ENCODE data around the gene ATP6AP2.
A peak's percentile ranks its signal among the peaks of the same experiment; 100 is the strongest.

ATP6AP2 gene

GRCh38 chrX:40644821-40645358, 64.1 kb downstream of the ATP6AP2 start:
- H3K27me3 ChIP-seq: no peaks in the 10 kb centered on the region
- peaks cover 2% of the 10 kb centered on the region for H3K36me3 ChIP-seq
- peaks cover 17 to 54% of the 10 kb centered on the region in 2 experiments for H3K4me1 ChIP-seq (ENCODE audit: control insufficient read depth in 1 of 2, insufficient read depth in 1 of 2, low read depth in 1 of 2, low read length in 1 of 2)
- H3K4me3 ChIP-seq (ENCODE audit: low read depth in 1 of 2, low read length in 1 of 2): peak overlapping the region; percentile 62 to 89
- peak overlapping the region; percentile 96 for H3K27ac ChIP-seq
- no peak for TF ChIP-seq CTCF (IDR thresholded peaks at IDR 0.05)
- no peaks in the 10 kb centered on the region for H3K9me3 ChIP-seq

DNA sequence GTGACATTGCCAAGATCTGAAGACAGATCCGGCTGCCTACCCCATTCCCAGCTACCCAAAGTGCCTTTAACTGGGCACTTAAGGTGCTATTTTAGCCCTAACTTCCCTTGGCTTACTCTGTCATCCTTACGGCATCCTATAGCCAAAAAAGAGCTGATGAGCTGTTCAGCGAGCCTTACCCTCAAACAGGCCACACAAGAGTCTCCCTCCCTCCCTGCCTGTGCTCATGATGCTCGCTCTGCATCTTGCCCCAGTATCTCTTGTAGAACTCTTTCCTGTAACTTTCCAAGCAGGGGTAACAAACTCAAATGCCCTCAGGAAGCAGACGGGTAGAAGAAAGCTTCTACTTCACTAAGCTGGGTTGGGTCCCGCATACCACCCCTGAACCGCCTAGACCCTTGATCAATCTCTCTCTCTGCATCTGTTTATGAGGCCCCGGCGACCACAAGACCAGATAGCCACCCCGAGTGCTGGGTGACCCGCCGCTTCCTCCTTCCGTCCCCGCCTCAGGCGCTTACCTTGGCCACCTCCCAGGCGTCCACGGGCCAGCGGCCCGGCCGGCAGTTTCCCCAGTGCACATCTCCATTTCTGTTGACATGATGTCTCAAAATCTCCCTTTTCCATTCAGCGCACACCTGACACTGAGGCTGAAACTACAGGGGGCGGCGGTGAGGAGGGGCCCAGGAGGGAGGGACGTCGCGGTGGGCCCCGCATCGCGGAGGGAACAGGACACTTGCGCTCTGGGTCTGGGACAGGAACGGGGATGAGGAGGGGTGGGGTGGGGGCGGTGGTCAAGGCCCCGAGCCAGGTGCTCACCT, 65.9 kb downstream of the ATP6AP2 start:
- no peak for TF ChIP-seq CTCF (IDR thresholded peaks at IDR 0.05)
- H3K27me3 ChIP-seq: no peaks in the 10 kb centered on the region
- peak overlapping the region; percentile 93 for H3K27ac ChIP-seq
- H3K9me3 ChIP-seq: no peaks in the 10 kb centered on the region
- H3K4me3 ChIP-seq (ENCODE audit: low read depth in 1 of 2, low read length in 1 of 2): peak overlapping the region; percentile 72 to 89
- H3K36me3 ChIP-seq: no peaks in the 10 kb centered on the region
- peaks cover 17 to 46% of the 10 kb centered on the region in 2 experiments for H3K4me1 ChIP-seq (ENCODE audit: control insufficient read depth in 1 of 2, insufficient read depth in 1 of 2, low read depth in 1 of 2, low read length in 1 of 2)

DNA sequence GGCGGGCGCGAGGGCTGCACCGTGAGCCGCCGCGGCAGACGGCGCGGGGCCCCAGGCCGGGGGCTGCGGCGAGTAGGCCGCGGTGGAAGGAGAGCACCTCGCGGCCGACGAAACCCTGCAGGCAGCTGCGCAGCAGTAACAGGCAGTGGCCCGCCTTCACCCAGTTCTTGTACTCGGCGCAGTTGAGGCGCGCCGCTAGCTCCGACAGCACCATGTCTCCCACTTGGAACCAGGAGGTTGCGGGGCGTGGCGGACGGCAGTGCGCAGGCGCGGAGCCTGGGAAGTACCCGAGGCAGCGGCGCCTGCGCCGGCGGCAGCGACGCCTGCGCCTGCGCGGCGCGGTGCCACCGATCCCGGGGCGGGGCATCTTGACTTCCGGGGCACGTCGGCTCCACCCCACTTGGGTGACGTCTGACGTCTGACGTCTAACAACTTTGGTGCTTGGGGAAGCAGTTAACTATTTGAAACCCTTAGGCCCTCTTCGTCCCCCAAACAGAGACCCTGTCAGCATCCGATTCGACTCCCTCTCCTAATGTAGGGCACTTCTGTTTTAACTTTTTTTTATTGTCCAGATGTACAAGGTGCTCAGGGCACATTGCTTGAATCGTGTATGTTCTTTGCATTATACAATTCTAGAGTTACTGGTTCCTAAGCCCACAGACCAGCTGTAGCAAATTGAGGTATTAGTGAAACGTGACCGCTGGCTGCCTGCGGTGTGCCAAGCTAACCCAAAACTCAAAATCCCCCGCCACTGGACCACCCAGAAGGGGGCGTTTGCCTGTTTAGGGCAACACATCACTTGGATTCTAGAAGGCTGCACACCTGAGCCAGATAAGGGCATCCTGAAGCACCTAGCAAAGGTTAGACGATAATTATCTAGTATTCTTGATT, 66.8 kb downstream of the ATP6AP2 start, which contains the start of gene CXorf38:
CXorf38 (minus strand) TSS at position 255 of the 891 bp plus-strand sequence; CDS start at position 214, 41 bp downstream.
- Histone ChIP-seq H3K9me3 (no peaks in the 10 kb centered on the region), H3K27ac (peak within 1 kb of the TSS; percentile 93), H3K4me1 (ENCODE audit: control insufficient read depth in 1 of 2, insufficient read depth in 1 of 2, low read depth in 1 of 2, low read length in 1 of 2) (peaks cover 17 to 42% of the 10 kb centered on the region in 2 experiments), H3K4me3 (ENCODE audit: low read depth in 1 of 2, low read length in 1 of 2) (peak within 1 kb of the TSS; percentile 72 to 89), H3K27me3 (no peaks in the 10 kb centered on the region), H3K36me3 (no peaks in the 10 kb centered on the region)
- TF ChIP-seq CTCF (IDR thresholded peaks at IDR 0.05): no peak

DNA sequence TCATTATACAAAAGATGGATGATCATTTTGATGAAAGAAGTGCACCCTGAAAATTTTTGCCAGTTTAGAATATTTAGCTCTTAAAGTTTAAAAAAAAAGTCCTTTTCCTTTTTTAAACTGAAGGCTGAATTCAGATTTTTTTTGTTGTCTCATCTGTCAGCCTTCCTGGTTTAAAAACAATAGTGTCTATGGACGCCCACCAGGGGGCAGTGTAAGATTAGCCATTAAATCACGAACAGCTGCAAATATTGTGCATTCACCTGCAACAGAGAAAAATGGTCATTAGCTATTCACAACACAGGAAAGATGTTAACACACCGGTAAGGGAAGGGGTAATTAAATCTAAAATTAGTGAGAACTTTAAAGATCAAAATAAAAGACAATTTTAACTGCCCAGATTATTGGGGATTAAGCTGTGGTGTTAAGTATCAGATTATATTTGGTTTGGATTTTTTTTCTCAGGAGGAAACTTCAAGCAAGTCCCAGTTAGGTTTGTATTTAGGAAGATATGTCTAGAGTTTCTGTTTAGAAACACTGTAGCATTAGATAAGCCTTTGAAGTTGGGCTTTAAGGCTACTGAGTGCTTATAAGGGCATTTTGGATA, 71.0 kb downstream of the ATP6AP2 start:
- Histone ChIP-seq H3K36me3 (peaks cover 17% of the 10 kb centered on the region), H3K9me3 (no peaks in the 10 kb centered on the region), H3K4me3 (ENCODE audit: low read depth in 1 of 2, low read length in 1 of 2) (no peak overlapping the region), H3K27me3 (no peaks in the 10 kb centered on the region), H3K4me1 (ENCODE audit: control insufficient read depth in 1 of 2, insufficient read depth in 1 of 2, low read depth in 1 of 2, low read length in 1 of 2) (peaks cover 4 to 6% of the 10 kb centered on the region in 2 experiments), H3K27ac (peak overlapping the region; percentile 47)
- peak; percentile 72 for TF ChIP-seq CTCF (IDR thresholded peaks at IDR 0.05)

DNA sequence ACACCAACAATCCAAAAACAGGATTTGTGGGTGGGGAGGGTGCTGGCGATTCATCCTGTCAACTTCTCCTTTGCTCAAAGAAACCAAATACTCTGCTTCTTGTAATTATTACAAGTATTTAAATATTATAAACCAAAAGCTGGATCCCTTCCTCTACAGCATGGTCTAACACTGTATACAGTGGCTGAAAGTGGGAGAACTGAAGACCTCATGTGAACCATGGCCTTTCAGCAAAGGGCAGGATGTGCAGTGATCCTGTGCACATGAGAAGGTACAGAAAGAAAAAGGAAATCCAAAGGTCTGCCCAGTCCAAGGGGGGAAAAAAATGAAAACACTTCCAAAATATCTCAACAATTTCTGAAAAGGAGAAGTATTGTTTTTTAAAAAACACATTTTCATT, 71.9 kb downstream of the ATP6AP2 start:
- H3K27me3 ChIP-seq: no peaks in the 10 kb centered on the region
- H3K27ac ChIP-seq: no peak overlapping the region
- no peak overlapping the region for H3K4me3 ChIP-seq (ENCODE audit: low read depth in 1 of 2, low read length in 1 of 2)
- no peak for TF ChIP-seq CTCF (IDR thresholded peaks at IDR 0.05)
- peaks cover 4 to 5% of the 10 kb centered on the region in 2 experiments for H3K4me1 ChIP-seq (ENCODE audit: control insufficient read depth in 1 of 2, insufficient read depth in 1 of 2, low read depth in 1 of 2, low read length in 1 of 2)
- peaks cover 24% of the 10 kb centered on the region for H3K36me3 ChIP-seq
- no peaks in the 10 kb centered on the region for H3K9me3 ChIP-seq
